ENCODE measurements around the gene POLR2H.
A peak's percentile ranks its signal among the peaks of the same experiment; 100 is the strongest.

POLR2H gene

GRCh38 chr3:184352897-184353545 is 8.5 kb upstream of the POLR2H start:
- DNase-seq: no peak

GRCh38 chr3:184353546-184353941 is 8.0 kb upstream of the POLR2H start:
- DNase-seq: no peak

- no peak for DNase-seq
These were observed 7.3 kb upstream of the POLR2H start for GRCh38 chr3:184354121-184354728.

GRCh38 chr3:184354754-184355153 is 6.8 kb upstream of the POLR2H start:
- no peak for DNase-seq

- no peak for DNase-seq
These were observed 6.1 kb upstream of the POLR2H start for GRCh38 chr3:184355261-184356040.

GRCh38 chr3:184357248-184358123 is 4.0 kb upstream of the POLR2H start:
- DNase-seq: no peak

- no peak for DNase-seq
These were observed 3.3 kb upstream of the POLR2H start for GRCh38 chr3:184358124-184358767.

GRCh38 chr3:184358921-184359350 is 2.6 kb upstream of the POLR2H start:
- no peak for DNase-seq

- no peak for DNase-seq
These were observed 1.9 kb upstream of the POLR2H start for GRCh38 chr3:184359610-184360009.

GRCh38 chr3:184360070-184360928 is 1.2 kb upstream of the POLR2H start:
- DNase-seq: no peak

GRCh38 chr3:184360929-184361531 is 480 bp upstream of the POLR2H start:
- no peak for DNase-seq

GRCh38 chr3:184361932-184362667 is 590 bp downstream of the POLR2H start:
- DNase-seq: no peak

GRCh38 chr3:184362668-184363546 is 1.4 kb downstream of the POLR2H start:
- peak; percentile 94 for DNase-seq

- DNase-seq: no peak
These were observed 5.2 kb downstream of the POLR2H start for GRCh38 chr3:184366619-184367289.

GRCh38 chr3:184368116-184368515 is 6.6 kb downstream of the POLR2H start:
- DNase-seq: no peak

GRCh38 chr3:184368586-184369183 is 7.2 kb downstream of the POLR2H start:
- DNase-seq: no peak

GRCh38 chr3:184371570-184372018 is 10.1 kb downstream of the POLR2H start:
- peak; percentile 77 for DNase-seq

GRCh38 chr3:184372296-184372821 is 10.8 kb downstream of the POLR2H start:
- DNase-seq: no peak

Measured in SHP77 treated with DMSO at 0.1 percent for 48 hours (cell line).